Eye (tissue), 1 donor: Measurements from ENCODE around the gene POLRMT.
"Not testable (repeated sequence)": the region's sequence is repeated elsewhere in the genome, so short reads cannot be mapped to it uniquely, and the experiment has no call there.

Source experiments
- DNase-seq: peaks from one replicate; pipeline ENCODE4 v3.0.0-alpha.2; 2015

The POLRMT gene

GRCh38 chr19:646779-647565, 13.6 kb upstream of the POLRMT start:
- no peak for DNase-seq

GRCh38 chr19:645912-646778, 12.8 kb upstream of the POLRMT start:
- no peak for DNase-seq

- no peak for DNase-seq
Observed at GRCh38 chr19:644789-645188, 11.5 kb upstream of the POLRMT start.

- no peak for DNase-seq
Observed at GRCh38 chr19:644363-644762, 11.0 kb upstream of the POLRMT start.

- DNase-seq, result no peak
Observed at GRCh38 chr19:643736-644135, 10.4 kb upstream of the POLRMT start.

GRCh38 chr19:642767-643727, 9.7 kb upstream of the POLRMT start:
- no peak for DNase-seq

- DNase-seq, result no peak
Observed at GRCh38 chr19:641702-642101, 8.4 kb upstream of the POLRMT start.

- no peak for DNase-seq
Observed at GRCh38 chr19:640606-641189, 7.4 kb upstream of the POLRMT start.

GRCh38 chr19:640161-640558, 6.8 kb upstream of the POLRMT start:
- no peak for DNase-seq

- peak; percentile 93 for DNase-seq
Observed at GRCh38 chr19:639253-640160, 6.2 kb upstream of the POLRMT start, which contains the start of gene FGF22. Gene FGF22 (plus strand): TSS chr19:639879. CDS start chr19:639926, 47 bp downstream.

- DNase-seq, result no peak
Observed at GRCh38 chr19:638906-639252, 5.5 kb upstream of the POLRMT start.

- no peak for DNase-seq
Observed at GRCh38 chr19:634975-635652, 1.8 kb upstream of the POLRMT start.

- no peak for DNase-seq
Observed at GRCh38 chr19:633786-634639, 676 bp upstream of the POLRMT start.

GRCh38 chr19:632579-633067, 714 bp downstream of the POLRMT start:
- peak; percentile 40 for DNase-seq

GRCh38 chr19:629961-630714, 3.2 kb downstream of the POLRMT start:
- DNase-seq, result no peak

GRCh38 chr19:629515-629914, 3.8 kb downstream of the POLRMT start:
- DNase-seq, result not testable (repeated sequence)

- no peak for DNase-seq
Observed at GRCh38 chr19:628168-628567, 5.2 kb downstream of the POLRMT start.

- not testable (repeated sequence) for DNase-seq
Observed at GRCh38 chr19:626566-626965, 6.8 kb downstream of the POLRMT start.

- no peak for DNase-seq
Observed at GRCh38 chr19:625257-625656, 8.1 kb downstream of the POLRMT start.
